Suprapubic skin (tissue), 4 donors: ENCODE data around the gene CTCFL. TPM values are rescaled to one million over a fixed set of nuclear protein-coding genes. Genes with fewer than 3 reads are reported as not detected.

ENCODE experiments used
- DNase-seq, 2 donors: peaks; one replicate each; pipeline ENCODE4 v3.0.0-alpha.2; 2019; ENCODE audit warnings: low spot score in 2 of 2
- H3K27ac ChIP-seq: fragments of 200-600 bp; sonication (generic); one replicate; pipeline ENCODE4 v1.5.1; 2019
- H3K27me3 ChIP-seq: fragments of 200-600 bp; sonication (generic); one replicate; pipeline ENCODE4 v1.5.1; 2019
- H3K36me3 ChIP-seq: fragments of 200-600 bp; sonication (generic); one replicate; pipeline ENCODE4 v1.5.1; 2019
- H3K4me1 ChIP-seq: fragments of 200-600 bp; sonication (generic); one replicate; pipeline ENCODE4 v1.5.1; 2019
- H3K4me3 ChIP-seq: fragments of 200-600 bp; sonication (generic); one replicate; pipeline ENCODE4 v1.5.1; 2019; ENCODE audit warnings: mild to moderate bottlenecking
- H3K9me3 ChIP-seq: fragments of 200-600 bp; sonication (generic); one replicate; pipeline ENCODE4 v1.5.1; 2019
- EP300 ChIP-seq: sonication (generic); formaldehyde crosslinking; IDR thresholded peaks from one replicate; pipeline ENCODE4 v1.6.1; 2017; ENCODE audit warnings: antibody characterized with exemption
- POLR2A ChIP-seq, 2 donors: fragments of 450-650 bp; IDR thresholded peaks; one replicate each; pipeline ENCODE4 v1.6.1; 2017; ENCODE audit warnings: antibody characterized with exemption in 2 of 2, mild to moderate bottlenecking in 2 of 2, moderate library complexity in 2 of 2
- POLR2AphosphoS5 ChIP-seq, 3 donors: sonication (generic); formaldehyde crosslinking; IDR thresholded peaks; one replicate each; pipeline ENCODE4 v1.6.1; 2017; ENCODE audit warnings: antibody characterized with exemption in 3 of 3
- WGBS: methylation state at CpG from one replicate; pipeline ENCODE4 v1.1.5; 2018; 5-methylcytosine and 5-hydroxymethylcytosine counted together
- total RNA-seq, 4 donors: library from RNA; depleted of rRNA; stranded (reverse); fragments of >200 nt; gene quantifications; one replicate each; pipeline ENCODE4 v1.1.0, GENCODE V29; 2016
- TF ChIP-seq, protein P1 (sequence below), 2 donors: fragments of 200-600 bp in 1 of 2; fragments of 450-650 bp in 1 of 2; sonication (generic) in 1 of 2; IDR thresholded peaks; one replicate each; pipeline ENCODE4 v1.5.1; 2016 to 2019; ENCODE audit warnings: antibody characterized with exemption in 2 of 2, mild to moderate bottlenecking in 1 of 2, moderate library complexity in 1 of 2

The CTCFL gene
- total RNA-seq, 4 donors from 2014 or later = not detected

- WGBS = 17% methylated on average over 1 of the region's 1 CpG
- DNase-seq = no peak
- no peaks in the 10 kb centered on the region for H3K36me3 ChIP-seq
Measured at GRCh38 chr20:57566399-57566798, 41.5 kb upstream of the CTCFL start.

DNA sequence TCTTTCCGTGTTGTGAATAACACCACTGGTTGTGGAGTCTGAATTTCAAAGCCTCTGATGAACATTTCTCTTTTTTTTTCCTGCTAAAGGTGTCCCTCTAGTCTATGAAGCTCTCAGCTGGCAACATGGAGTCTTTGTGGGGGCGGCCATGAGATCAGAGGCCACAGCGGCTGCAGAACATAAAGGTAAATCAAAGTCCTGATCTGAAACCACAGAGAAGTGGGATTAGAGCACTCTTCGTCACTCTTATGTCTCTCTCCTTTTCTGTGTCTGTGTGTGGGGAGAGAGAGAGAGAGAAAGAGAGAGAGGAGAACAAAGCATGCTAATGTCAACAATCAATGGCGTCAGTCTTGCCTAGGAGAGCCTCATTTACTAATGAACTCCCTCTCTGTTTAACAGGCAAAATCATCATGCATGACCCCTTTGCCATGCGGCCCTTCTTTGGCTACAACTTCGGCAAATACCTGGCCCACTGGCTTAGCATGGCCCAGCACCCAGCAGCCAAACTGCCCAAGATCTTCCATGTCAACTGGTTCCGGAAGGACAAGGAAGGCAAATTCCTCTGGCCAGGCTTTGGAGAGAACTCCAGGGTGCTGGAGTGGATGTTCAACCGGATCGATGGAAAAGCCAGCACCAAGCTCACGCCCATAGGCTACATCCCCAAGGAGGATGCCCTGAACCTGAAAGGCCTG, 40.2 kb upstream of the CTCFL start:
- no peak for DNase-seq
- Histone ChIP-seq H3K27ac (no peak overlapping the region), H3K27me3 (peaks cover 19% of the 10 kb centered on the region), H3K4me3 (no peak overlapping the region), H3K36me3 (no peaks in the 10 kb centered on the region), H3K4me1 (peaks cover 5% of the 10 kb centered on the region), H3K9me3 (no peaks in the 10 kb centered on the region)
- TF ChIP-seq, protein P1, sequence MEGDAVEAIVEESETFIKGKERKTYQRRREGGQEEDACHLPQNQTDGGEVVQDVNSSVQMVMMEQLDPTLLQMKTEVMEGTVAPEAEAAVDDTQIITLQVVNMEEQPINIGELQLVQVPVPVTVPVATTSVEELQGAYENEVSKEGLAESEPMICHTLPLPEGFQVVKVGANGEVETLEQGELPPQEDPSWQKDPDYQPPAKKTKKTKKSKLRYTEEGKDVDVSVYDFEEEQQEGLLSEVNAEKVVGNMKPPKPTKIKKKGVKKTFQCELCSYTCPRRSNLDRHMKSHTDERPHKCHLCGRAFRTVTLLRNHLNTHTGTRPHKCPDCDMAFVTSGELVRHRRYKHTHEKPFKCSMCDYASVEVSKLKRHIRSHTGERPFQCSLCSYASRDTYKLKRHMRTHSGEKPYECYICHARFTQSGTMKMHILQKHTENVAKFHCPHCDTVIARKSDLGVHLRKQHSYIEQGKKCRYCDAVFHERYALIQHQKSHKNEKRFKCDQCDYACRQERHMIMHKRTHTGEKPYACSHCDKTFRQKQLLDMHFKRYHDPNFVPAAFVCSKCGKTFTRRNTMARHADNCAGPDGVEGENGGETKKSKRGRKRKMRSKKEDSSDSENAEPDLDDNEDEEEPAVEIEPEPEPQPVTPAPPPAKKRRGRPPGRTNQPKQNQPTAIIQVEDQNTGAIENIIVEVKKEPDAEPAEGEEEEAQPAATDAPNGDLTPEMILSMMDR (IDR thresholded peaks at IDR 0.05) = no peak
- TF ChIP-seq EP300 = no peak
- no peak for TF ChIP-seq POLR2AphosphoS5 (IDR thresholded peaks at IDR 0.05)
- no peak for TF ChIP-seq POLR2A (IDR thresholded peaks at IDR 0.05)
- WGBS = 89% methylated on average over 11 of the region's 11 CpGs

More at GRCh38 chr20:57566399-57566798, 41.5 kb upstream of the CTCFL start:
- H3K9me3 ChIP-seq = no peaks in the 10 kb centered on the region
- no peak for TF ChIP-seq POLR2A (IDR thresholded peaks at IDR 0.05)
- TF ChIP-seq, protein P1 (IDR thresholded peaks at IDR 0.05) = no peak
- no peak for TF ChIP-seq EP300
- no peak for TF ChIP-seq POLR2AphosphoS5 (IDR thresholded peaks at IDR 0.05)
- H3K27me3 ChIP-seq = peaks cover 19% of the 10 kb centered on the region
- H3K4me3 ChIP-seq = no peak overlapping the region
- no peak overlapping the region for H3K27ac ChIP-seq
- no peaks in the 10 kb centered on the region for H3K4me1 ChIP-seq

DNA sequence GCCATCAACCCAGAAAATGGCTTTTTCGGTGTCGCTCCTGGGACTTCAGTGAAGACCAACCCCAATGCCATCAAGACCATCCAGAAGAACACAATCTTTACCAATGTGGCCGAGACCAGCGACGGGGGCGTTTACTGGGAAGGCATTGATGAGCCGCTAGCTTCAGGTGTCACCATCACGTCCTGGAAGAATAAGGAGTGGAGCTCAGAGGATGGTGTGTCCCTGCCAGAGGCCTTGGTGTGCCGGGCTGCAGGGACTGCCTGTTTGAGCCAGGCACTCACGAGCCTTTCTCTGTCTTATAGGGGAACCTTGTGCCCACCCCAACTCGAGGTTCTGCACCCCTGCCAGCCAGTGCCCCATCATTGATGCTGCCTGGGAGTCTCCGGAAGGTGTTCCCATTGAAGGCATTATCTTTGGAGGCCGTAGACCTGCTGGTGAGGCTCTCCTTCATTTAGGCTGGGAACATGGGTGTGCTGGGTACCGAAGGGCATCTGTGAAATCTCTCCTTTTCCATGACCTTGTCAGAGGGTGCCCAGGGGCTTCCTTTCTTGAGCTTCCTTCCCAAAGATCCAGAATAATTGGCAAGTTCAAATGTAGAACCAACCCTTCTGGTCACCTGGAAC, 39.4 kb upstream of the CTCFL start:
- Histone ChIP-seq H3K27ac (no peak overlapping the region), H3K36me3 (no peaks in the 10 kb centered on the region), H3K9me3 (no peaks in the 10 kb centered on the region), H3K4me1 (peaks cover 5% of the 10 kb centered on the region), H3K27me3 (peaks cover 19% of the 10 kb centered on the region), H3K4me3 (no peak overlapping the region)
- TF ChIP-seq, protein P1 (IDR thresholded peaks at IDR 0.05) = no peak
- TF ChIP-seq POLR2AphosphoS5 (IDR thresholded peaks at IDR 0.05) (no peak), EP300 (no peak), POLR2A (IDR thresholded peaks at IDR 0.05) (no peak)
- DNase-seq = no peak
- 86% methylated on average over 14 of the region's 14 CpGs for WGBS

GRCh38 chr20:57563522-57563921, 38.6 kb upstream of the CTCFL start:
- Histone ChIP-seq H3K27ac (no peak overlapping the region), H3K27me3 (peaks cover 18% of the 10 kb centered on the region), H3K36me3 (no peaks in the 10 kb centered on the region), H3K4me1 (peaks cover 5% of the 10 kb centered on the region), H3K9me3 (no peaks in the 10 kb centered on the region), H3K4me3 (no peak overlapping the region)
- no peak for TF ChIP-seq POLR2AphosphoS5 (IDR thresholded peaks at IDR 0.05)
- TF ChIP-seq, protein P1 (IDR thresholded peaks at IDR 0.05) = no peak
- TF ChIP-seq EP300 = no peak
- no peak for TF ChIP-seq POLR2A (IDR thresholded peaks at IDR 0.05)
- DNase-seq = no peak
- WGBS = 96% methylated on average over 12 of the region's 12 CpGs
